Left lobe of liver (tissue), 2 donors: Measurements from ENCODE around the gene TBC1D24. TPM values are rescaled to one million over a fixed set of nuclear protein-coding genes. Genes with fewer than 3 reads are reported as not detected.

Experiments used
- ATAC-seq: fragments of 200-7000 bp; cut with Tn5 transposase; one replicate; pipeline ENCODE4 v1.9.1; 2020; ENCODE audit warnings: mild to moderate bottlenecking, moderate library complexity
- DNase-seq: peaks from one replicate; pipeline ENCODE4 v3.0.0-alpha.2; 2020; ENCODE audit warnings: low spot score
- total RNA-seq: library from RNA; stranded (reverse); gene quantifications from one replicate; pipeline ENCODE4 v1.2.1, GENCODE V29; 2021
- donor health status: DM: no; HTN: no; CAD: no; lungs with moderate emphysema.
- donor health status: DM: no; HTN: yes; CAD: no.

TBC1D24 gene
- total RNA-seq, 1 donor from 2014 or later: 32.5 TPM

GRCh38 chr16:2497695-2498484 lies 23.0 kb downstream of the TBC1D24 start:
- DNase-seq (peak; percentile 45), ATAC-seq (peak; percentile 2)

- peak; percentile 82 for DNase-seq
- ATAC-seq: peak; percentile 58
These were observed 23.8 kb downstream of the TBC1D24 start for GRCh38 chr16:2498531-2499253.

GRCh38 chr16:2499454-2499853 lies 24.5 kb downstream of the TBC1D24 start:
- DNase-seq (peak; percentile 46), ATAC-seq (no peak)

GRCh38 chr16:2499890-2500429 lies 25.0 kb downstream of the TBC1D24 start:
- peak; percentile 46 for DNase-seq
- no peak for ATAC-seq

GRCh38 chr16:2500430-2500917 lies 25.5 kb downstream of the TBC1D24 start:
- DNase-seq (peak; percentile 50), ATAC-seq (peak; percentile 11)

GRCh38 chr16:2500918-2501750 lies 26.2 kb downstream of the TBC1D24 start:
- peak; percentile 81 for DNase-seq
- peak; percentile 75 for ATAC-seq

- ATAC-seq: no peak
- peak; percentile 47 for DNase-seq
These were observed 27.3 kb downstream of the TBC1D24 start for GRCh38 chr16:2501946-2502895.

GRCh38 chr16:2505695-2506094 lies 30.8 kb downstream of the TBC1D24 start:
- DNase-seq: no peak
- ATAC-seq: no peak

- DNase-seq (no peak), ATAC-seq (peak; percentile 17)
These were observed 32.2 kb downstream of the TBC1D24 start for GRCh38 chr16:2507052-2507659.

- peak; percentile 53 for DNase-seq
- peak; percentile 45 for ATAC-seq
These were observed 32.7 kb downstream of the TBC1D24 start for GRCh38 chr16:2507665-2508064.

- no peak for ATAC-seq
- DNase-seq: no peak
These were observed 33.9 kb downstream of the TBC1D24 start for GRCh38 chr16:2508722-2509400.

- ATAC-seq: no peak
- DNase-seq: peak; percentile 47
These were observed 36.3 kb downstream of the TBC1D24 start for GRCh38 chr16:2511128-2511800.

GRCh38 chr16:2511996-2512734 lies 37.2 kb downstream of the TBC1D24 start:
- peak; percentile 43 for DNase-seq
- no peak for ATAC-seq

- ATAC-seq (no peak), DNase-seq (peak; percentile 59)
These were observed 37.9 kb downstream of the TBC1D24 start for GRCh38 chr16:2512735-2513404.

GRCh38 chr16:2513405-2514332 lies 38.7 kb downstream of the TBC1D24 start, which contains the start of gene ATP6V0C:
Gene ATP6V0C, plus strand, starts transcription at chr16:2513952. Its CDS starts 152 bp downstream, at chr16:2514104.
- peak; percentile 85 for ATAC-seq

More at GRCh38 chr16:2513405-2514332, 38.7 kb downstream of the TBC1D24 start, which contains the start of gene ATP6V0C:
- peak; percentile 95 for DNase-seq
